H9 (cell line): Measurements from ENCODE around the gene C1QTNF3. TPM values are rescaled to one million over a fixed set of nuclear protein-coding genes. Genes with fewer than 3 reads are reported as not detected.

Experiments used
- DNase-seq: peaks from one replicate; pipeline ENCODE4 v3.0.0-alpha.2; 2017
- H2AFZ ChIP-seq: one replicate; pipeline ENCODE4 v1.6.1; 2013; ENCODE audit warnings: mild to moderate bottlenecking, low read length, control low read depth, moderate library complexity
- H2AK5ac ChIP-seq: 2 replicates; pipeline ENCODE4 v1.6.1; 2013; ENCODE audit warnings: low read length, control low read depth, mixed read lengths; ENCODE audit not compliant: insufficient read length
- H2BK120ac ChIP-seq: one replicate; pipeline ENCODE4 v1.6.1; 2013; ENCODE audit warnings: low read depth, mild to moderate bottlenecking, low read length, control low read depth, inconsistent platforms; ENCODE audit not compliant: poor library complexity, severe bottlenecking
- H2BK12ac ChIP-seq: 2 replicates; pipeline ENCODE4 v1.6.1; 2013; ENCODE audit warnings: low read length, control low read depth, mixed read lengths, low read depth; ENCODE audit not compliant: insufficient read length
- H2BK15ac ChIP-seq: 2 replicates; pipeline ENCODE4 v1.6.1; 2013; ENCODE audit warnings: low read depth, low read length, control low read depth
- H2BK20ac ChIP-seq: one replicate; pipeline ENCODE4 v1.6.1; 2013; ENCODE audit warnings: low read depth, mild to moderate bottlenecking, low read length, control low read depth, inconsistent platforms; ENCODE audit not compliant: poor library complexity, severe bottlenecking
- H2BK5ac ChIP-seq: 2 replicates; pipeline ENCODE4 v1.6.1; 2013; ENCODE audit warnings: low read length, control low read depth, mixed read lengths; ENCODE audit not compliant: insufficient read length
- H3K14ac ChIP-seq: 2 replicates; pipeline ENCODE4 v1.6.1; 2013; ENCODE audit warnings: low read length, control low read depth; ENCODE audit not compliant: insufficient read depth
- H3K18ac ChIP-seq: 2 replicates; pipeline ENCODE4 v1.6.1; 2013; ENCODE audit warnings: low read depth, mild to moderate bottlenecking, mixed read lengths, low read length, control low read depth; ENCODE audit not compliant: insufficient read length
- H3K23ac ChIP-seq: 2 replicates; pipeline ENCODE4 v1.6.1; 2013; ENCODE audit warnings: low read length, control low read depth, mixed read lengths, low read depth; ENCODE audit not compliant: insufficient read length
- H3K23me2 ChIP-seq: 2 replicates; pipeline ENCODE4 v1.6.1; 2013; ENCODE audit warnings: low read depth, mild to moderate bottlenecking, mixed read lengths, low read length, control low read depth; ENCODE audit not compliant: insufficient read length, poor library complexity, severe bottlenecking
- H3K27ac ChIP-seq: 2 replicates; pipeline ENCODE4 v1.5.1; 2013; ENCODE audit warnings: low read length, control low read depth, mixed read lengths, low read depth; ENCODE audit not compliant: insufficient read length
- H3K27me3 ChIP-seq: 2 replicates; pipeline ENCODE4 v1.6.1; 2013; ENCODE audit warnings: low read length, control low read depth, inconsistent platforms; ENCODE audit not compliant: insufficient read depth
- H3K4ac ChIP-seq: 2 replicates; pipeline ENCODE4 v1.6.1; 2013; ENCODE audit warnings: low read depth, mild to moderate bottlenecking, control low read depth, inconsistent platforms, low read length, moderate library complexity
- H3K4me1 ChIP-seq: 2 replicates; pipeline ENCODE4 v1.6.1; 2013; ENCODE audit warnings: low read length, control low read depth, inconsistent platforms; ENCODE audit not compliant: insufficient read depth
- H3K4me2 ChIP-seq: 2 replicates; pipeline ENCODE4 v1.6.1; 2013; ENCODE audit warnings: low read length, control low read depth, mixed read lengths; ENCODE audit not compliant: insufficient read length, insufficient read depth
- H3K56ac ChIP-seq: 2 replicates; pipeline ENCODE4 v1.6.1; 2013; ENCODE audit warnings: low read depth, mild to moderate bottlenecking, mixed read lengths, low read length, control low read depth; ENCODE audit not compliant: insufficient read length
- H3K79me1 ChIP-seq: 2 replicates; pipeline ENCODE4 v1.6.1; 2013; ENCODE audit warnings: low read depth, mild to moderate bottlenecking, moderate library complexity, low read length, control low read depth, inconsistent platforms; ENCODE audit not compliant: insufficient read depth, poor library complexity, severe bottlenecking
- H3K79me2 ChIP-seq: 2 replicates; pipeline ENCODE4 v1.6.1; 2013; ENCODE audit warnings: low read length, control low read depth, inconsistent platforms; ENCODE audit not compliant: insufficient read depth
- H3K9ac ChIP-seq: 2 replicates; pipeline ENCODE4 v1.6.1; 2013; ENCODE audit warnings: low read length, control low read depth, mixed read lengths; ENCODE audit not compliant: insufficient read length; ENCODE audit errors: extremely low read depth
- H3K9me3 ChIP-seq: one replicate; pipeline ENCODE4 v1.6.1; 2013; ENCODE audit warnings: low read depth, low read length, inconsistent platforms; ENCODE audit not compliant: control insufficient read depth
- H3T11ph ChIP-seq: one replicate; pipeline ENCODE4 v1.6.1; 2013; ENCODE audit warnings: mild to moderate bottlenecking, low read length, control low read depth, inconsistent platforms
- H4K20me1 ChIP-seq: one replicate; pipeline ENCODE4 v1.6.1; 2013; ENCODE audit not compliant: control insufficient read depth, insufficient read length, insufficient read depth
- H4K5ac ChIP-seq: 2 replicates; pipeline ENCODE4 v1.6.1; 2013; ENCODE audit warnings: low read depth, mild to moderate bottlenecking, mixed read lengths, low read length, control low read depth; ENCODE audit not compliant: insufficient read length
- H4K8ac ChIP-seq: replicated peaks from 2 replicates; pipeline ENCODE4 v1.6.1; 2013; ENCODE audit warnings: low read length, control low read depth, mixed read lengths, low read depth; ENCODE audit not compliant: insufficient read length
- H4K91ac ChIP-seq: 2 replicates; pipeline ENCODE4 v1.6.1; 2013; ENCODE audit warnings: low read depth, mild to moderate bottlenecking, moderate library complexity, mixed read lengths, low read length, control low read depth; ENCODE audit not compliant: insufficient read length
- H3K27ac Mint-ChIP-seq, 3 experiments: 2 replicates in 2 of 3; 3 replicates in 1 of 3; pipeline ENCODE4 v1.8.0; 2020 to 2021; ENCODE audit warnings: mixed read lengths in 3 of 3, mild to moderate bottlenecking in 1 of 3, moderate library complexity in 1 of 3
- H3K27me3 Mint-ChIP-seq: 2 replicates; pipeline ENCODE4 v1.8.0; 2021; ENCODE audit warnings: low read depth, mild to moderate bottlenecking, moderate library complexity, mixed read lengths
- H3K36me3 Mint-ChIP-seq, 3 experiments: 2 replicates in 2 of 3; 3 replicates in 1 of 3; pipeline ENCODE4 v1.8.0; 2020 to 2021; ENCODE audit warnings: low read depth in 3 of 3, mixed read lengths in 3 of 3; ENCODE audit not compliant: insufficient read depth in 1 of 3
- H3K4me1 Mint-ChIP-seq, 2 experiments: 2 replicates each; pipeline ENCODE4 v1.8.0; 2020; ENCODE audit warnings: mixed read lengths in 2 of 2
- H3K4me3 Mint-ChIP-seq, 2 experiments: 2 replicates in 1 of 2; 3 replicates in 1 of 2; pipeline ENCODE4 v1.8.0; 2020 to 2021; ENCODE audit warnings: mild to moderate bottlenecking in 2 of 2, mixed read lengths in 2 of 2, moderate library complexity in 1 of 2
- H3K9me3 Mint-ChIP-seq, 2 experiments: 2 replicates in 1 of 2; 3 replicates in 1 of 2; pipeline ENCODE4 v1.8.0; 2020; ENCODE audit warnings: mild to moderate bottlenecking in 2 of 2, mixed read lengths in 2 of 2, moderate library complexity in 1 of 2
- CTCF ChIP-seq: fragments of 200-600 bp; sonication (generic); conservative IDR thresholded peaks from 3 replicates; pipeline ENCODE4 v1.8.0; 2021; ENCODE audit warnings: antibody characterized with exemption, mild to moderate bottlenecking
- WGBS: extraction: QIAGEN DNeasy Blood & Tissue Kit; methylation state at CpG from one replicate; pipeline ENCODE4 v1.1.7; 2013; ENCODE audit warnings: missing lambda C conversion rate, low lambda C conversion rate, mixed read lengths; ENCODE audit not compliant: insufficient read length; ENCODE audit errors: extremely low coverage; 5-methylcytosine and 5-hydroxymethylcytosine counted together
- total RNA-seq: library from RNA; stranded (reverse); gene quantifications from 2 replicates; pipeline ENCODE4 v1.2.1, GENCODE V29; 2021

C1QTNF3 gene
- total RNA-seq, 1 experiment from 2014 or later = 1.1 TPM

GRCh38 chr5:33980030-33980429, 63.0 kb downstream of the C1QTNF3 start:
- no peak for TF ChIP-seq CTCF
- Histone ChIP-seq H2AFZ (no peak overlapping the region), H3K9ac (no peak overlapping the region), H3K4ac (no peak overlapping the region), H3K23ac (no peak overlapping the region), H2BK20ac (no peak overlapping the region), H3T11ph (no peak overlapping the region), H3K79me1 (no peaks in the 10 kb centered on the region), H3K4me2 (no peak overlapping the region), H2BK15ac (no peak overlapping the region), H3K56ac (no peak overlapping the region), H3K79me2 (no peaks in the 10 kb centered on the region), H3K23me2 (no peaks in the 10 kb centered on the region), H2BK120ac (no peak overlapping the region), H2BK12ac (no peak overlapping the region), H2AK5ac (no peak overlapping the region), H3K27me3 (no peaks in the 10 kb centered on the region), H4K8ac (no peak overlapping the region), H3K18ac (no peak overlapping the region), H3K9me3 (no peaks in the 10 kb centered on the region), H2BK5ac (no peak overlapping the region), H4K5ac (no peak overlapping the region), H4K20me1 (no peaks in the 10 kb centered on the region), H3K4me1 (peaks cover 8% of the 10 kb centered on the region; the same call in 1 of the 2 replicates), H3K14ac (no peak overlapping the region), H4K91ac (no peak overlapping the region), H3K27ac (no peak overlapping the region)
- no CpG with 5 or more reads among the region's 3 CpGs for WGBS
- no peak overlapping the region for H3K27ac Mint-ChIP-seq
- H3K9me3 Mint-ChIP-seq = no peaks in the 10 kb centered on the region
- H3K36me3 Mint-ChIP-seq = peaks cover 0 to 3% (median 0%) of the 10 kb centered on the region in 3 experiments; a peak in 1 of 7 replicates
- DNase-seq = no peak
- no peaks in the 10 kb centered on the region for H3K27me3 Mint-ChIP-seq
- H3K4me1 Mint-ChIP-seq = peaks cover 47 to 49% of the 10 kb centered on the region in 2 experiments
- H3K4me3 Mint-ChIP-seq = no peak overlapping the region
